Fibroblast of skin of right biceps (primary cell): ENCODE measurements around the gene MAP3K6.
"Not testable (repeated sequence)": the region's sequence is repeated elsewhere in the genome, so short reads cannot be mapped to it uniquely, and the experiment has no call there.

Source experiments
- DNase-seq: peaks from one replicate; pipeline ENCODE4 v3.0.0-alpha.2; 2013

MAP3K6 gene

GRCh38 chr1:27397110-27397509 lies 30.3 kb upstream of the MAP3K6 start:
- DNase-seq, result no peak

GRCh38 chr1:27395441-27396195 lies 28.9 kb upstream of the MAP3K6 start:
- peak; percentile 67 for DNase-seq

- no peak for DNase-seq
These were observed 28.2 kb upstream of the MAP3K6 start for GRCh38 chr1:27394925-27395324.

GRCh38 chr1:27394282-27394658 lies 27.5 kb upstream of the MAP3K6 start:
- DNase-seq, result no peak

- DNase-seq, result no peak
These were observed 27.0 kb upstream of the MAP3K6 start for GRCh38 chr1:27393641-27394281.

- no peak for DNase-seq
These were observed 26.2 kb upstream of the MAP3K6 start for GRCh38 chr1:27392778-27393635.

- peak; percentile 94 for DNase-seq
These were observed 25.5 kb upstream of the MAP3K6 start, which contains the start of gene GPR3 for GRCh38 chr1:27392096-27392777. TSS of gene GPR3 (plus strand) at chr1:27392622. CDS start at chr1:27393799, 1,177 bp downstream.

- peak; percentile 63 for DNase-seq
These were observed 24.8 kb upstream of the MAP3K6 start for GRCh38 chr1:27391511-27392095.

GRCh38 chr1:27388337-27389005 lies 21.7 kb upstream of the MAP3K6 start:
- peak; percentile 47 for DNase-seq

- DNase-seq, result not testable (repeated sequence)
These were observed 18.0 kb upstream of the MAP3K6 start for GRCh38 chr1:27384797-27385196.

GRCh38 chr1:27383661-27384060 lies 16.9 kb upstream of the MAP3K6 start:
- no peak for DNase-seq

GRCh38 chr1:27383039-27383605 lies 16.4 kb upstream of the MAP3K6 start, which contains the start of gene CD164L2:
TSS of gene CD164L2 (minus strand) at chr1:27383333. CDS start at chr1:27383239, 94 bp downstream.
- no peak for DNase-seq

GRCh38 chr1:27381969-27382762 lies 15.4 kb upstream of the MAP3K6 start:
- DNase-seq, result no peak

- DNase-seq, result no peak
These were observed 14.3 kb upstream of the MAP3K6 start for GRCh38 chr1:27380766-27381733.

GRCh38 chr1:27380224-27380623 lies 13.5 kb upstream of the MAP3K6 start:
- DNase-seq, result no peak

- no peak for DNase-seq
These were observed 12.9 kb upstream of the MAP3K6 start for GRCh38 chr1:27379564-27380122.

GRCh38 chr1:27377760-27378495 lies 11.2 kb upstream of the MAP3K6 start:
- no peak for DNase-seq
